ENCODE data around the gene DYNLL1. TPM values are rescaled to one million over a fixed set of nuclear protein-coding genes. Genes with fewer than 3 reads are reported as not detected.

DYNLL1 gene
- total and polyA plus RNA-seq, 2 donors (not counting 1 experiment from before 2014, with no cell fraction given): 289 to 616 TPM

DNA sequence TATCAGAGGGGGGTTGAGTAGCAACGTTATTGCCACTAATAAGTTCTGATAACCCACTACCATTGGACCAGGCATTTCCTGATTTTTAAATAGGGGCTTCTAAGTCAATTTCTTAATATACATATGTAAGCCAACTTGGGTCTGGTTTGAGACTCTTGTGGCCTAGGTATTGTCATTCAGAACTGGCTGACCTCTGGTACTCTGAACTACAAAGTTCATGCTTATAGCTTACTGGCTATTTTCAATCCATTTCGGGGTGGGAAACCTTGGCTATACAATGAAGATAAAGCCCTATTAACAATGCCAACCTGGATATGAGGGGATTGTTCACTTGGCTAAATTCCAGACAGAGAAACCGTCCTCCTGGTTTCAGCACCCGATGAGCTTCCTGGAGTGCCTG, 8.7 kb downstream of the DYNLL1 start:
- Histone ChIP-seq H3K9ac (ENCODE audit: insufficient read depth, low read length) (no peak overlapping the region), H3K79me2 (ENCODE audit: control insufficient read depth, insufficient read depth, low read length) (no peaks in the 10 kb centered on the region), H3K4me3 (replicated peaks in 1 of 4; ENCODE audit: control extremely low read depth in 1 of 4, insufficient read depth in 1 of 4, low read depth in 3 of 4, low read length in 4 of 4) (no peak overlapping the region), H3K27me3 (ENCODE audit: control insufficient read depth, insufficient read depth, low read length) (no peaks in the 10 kb centered on the region), H2AFZ (ENCODE audit: low read length) (no peak overlapping the region), H3K36me3 (ENCODE audit: control insufficient read depth, insufficient read depth, low read length) (peaks cover 2% of the 10 kb centered on the region), H4K20me1 (ENCODE audit: control insufficient read depth, extremely low read depth, insufficient read depth, low read length) (no peaks in the 10 kb centered on the region), H3K4me2 (ENCODE audit: extremely low read depth, insufficient read depth, low read length) (no peak overlapping the region), H3K9me3 (ENCODE audit: control insufficient read depth, insufficient read depth, low read depth, low read length) (no peaks in the 10 kb centered on the region), H3K4me1 (ENCODE audit: control insufficient read depth, extremely low read depth, insufficient read depth, low read length) (no peaks in the 10 kb centered on the region), H3K27ac (ENCODE audit: insufficient read depth, low read length) (no peak overlapping the region)
- TF ChIP-seq, protein P1, sequence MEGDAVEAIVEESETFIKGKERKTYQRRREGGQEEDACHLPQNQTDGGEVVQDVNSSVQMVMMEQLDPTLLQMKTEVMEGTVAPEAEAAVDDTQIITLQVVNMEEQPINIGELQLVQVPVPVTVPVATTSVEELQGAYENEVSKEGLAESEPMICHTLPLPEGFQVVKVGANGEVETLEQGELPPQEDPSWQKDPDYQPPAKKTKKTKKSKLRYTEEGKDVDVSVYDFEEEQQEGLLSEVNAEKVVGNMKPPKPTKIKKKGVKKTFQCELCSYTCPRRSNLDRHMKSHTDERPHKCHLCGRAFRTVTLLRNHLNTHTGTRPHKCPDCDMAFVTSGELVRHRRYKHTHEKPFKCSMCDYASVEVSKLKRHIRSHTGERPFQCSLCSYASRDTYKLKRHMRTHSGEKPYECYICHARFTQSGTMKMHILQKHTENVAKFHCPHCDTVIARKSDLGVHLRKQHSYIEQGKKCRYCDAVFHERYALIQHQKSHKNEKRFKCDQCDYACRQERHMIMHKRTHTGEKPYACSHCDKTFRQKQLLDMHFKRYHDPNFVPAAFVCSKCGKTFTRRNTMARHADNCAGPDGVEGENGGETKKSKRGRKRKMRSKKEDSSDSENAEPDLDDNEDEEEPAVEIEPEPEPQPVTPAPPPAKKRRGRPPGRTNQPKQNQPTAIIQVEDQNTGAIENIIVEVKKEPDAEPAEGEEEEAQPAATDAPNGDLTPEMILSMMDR (conservative IDR thresholded peaks at IDR 0.05 in 1 of 2, IDR thresholded peaks at IDR 0.05 in 1 of 2; ENCODE audit: low read depth in 1 of 2, low read length in 2 of 2): no peak
- no peak for TF ChIP-seq EZH2 (IDR thresholded peaks at IDR 0.05; ENCODE audit: low read length, missing control alignments)
- DNase-seq (ENCODE audit: low read depth in 2 of 2): no peak

- TF ChIP-seq EZH2 (IDR thresholded peaks at IDR 0.05; ENCODE audit: low read length, missing control alignments): no peak
- H3K4me2 ChIP-seq (ENCODE audit: extremely low read depth, insufficient read depth, low read length): no peak overlapping the region
- no peak overlapping the region for H3K27ac ChIP-seq (ENCODE audit: insufficient read depth, low read length)
- no peaks in the 10 kb centered on the region for H3K79me2 ChIP-seq (ENCODE audit: control insufficient read depth, insufficient read depth, low read length)
- no peak overlapping the region for H2AFZ ChIP-seq (ENCODE audit: low read length)
- no peak overlapping the region for H3K4me3 ChIP-seq (replicated peaks in 1 of 4; ENCODE audit: control extremely low read depth in 1 of 4, insufficient read depth in 1 of 4, low read depth in 3 of 4, low read length in 4 of 4)
- no peaks in the 10 kb centered on the region for H4K20me1 ChIP-seq (ENCODE audit: control insufficient read depth, extremely low read depth, insufficient read depth, low read length)
- no peaks in the 10 kb centered on the region for H3K4me1 ChIP-seq (ENCODE audit: control insufficient read depth, extremely low read depth, insufficient read depth, low read length)
- H3K36me3 ChIP-seq (ENCODE audit: control insufficient read depth, insufficient read depth, low read length): peaks cover 1% of the 10 kb centered on the region
- no peaks in the 10 kb centered on the region for H3K9me3 ChIP-seq (ENCODE audit: control insufficient read depth, insufficient read depth, low read depth, low read length)
- no peak for DNase-seq (ENCODE audit: low read depth in 2 of 2)
- no peak overlapping the region for H3K9ac ChIP-seq (ENCODE audit: insufficient read depth, low read length)
- H3K27me3 ChIP-seq (ENCODE audit: control insufficient read depth, insufficient read depth, low read length): no peaks in the 10 kb centered on the region
Observed at GRCh38 chr12:120508537-120508936, 12.6 kb downstream of the DYNLL1 start.

DNA sequence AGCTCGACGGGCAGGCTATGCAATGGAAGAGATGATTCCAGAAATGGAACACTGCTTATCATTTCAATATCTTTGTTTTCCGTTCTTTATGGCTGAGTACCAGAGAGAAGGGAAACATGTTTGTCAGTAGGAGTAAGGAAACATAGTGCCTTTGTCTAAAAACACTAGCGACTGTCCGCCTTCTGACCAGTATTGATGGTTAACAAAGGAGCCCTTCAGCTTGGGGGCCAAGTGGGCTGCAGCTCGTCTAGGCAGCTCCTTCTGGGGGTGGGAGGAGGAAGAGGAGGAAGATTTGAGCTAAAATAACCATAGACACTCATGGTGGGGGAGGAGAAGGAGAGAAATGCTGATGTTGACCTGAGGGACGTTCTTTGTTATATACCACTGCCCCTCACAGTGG, 18.1 kb downstream of the DYNLL1 start:
- Histone ChIP-seq H4K20me1 (ENCODE audit: control insufficient read depth, extremely low read depth, insufficient read depth, low read length) (no peaks in the 10 kb centered on the region), H3K4me3 (replicated peaks in 1 of 4; ENCODE audit: control extremely low read depth in 1 of 4, insufficient read depth in 1 of 4, low read depth in 3 of 4, low read length in 4 of 4) (no peak overlapping the region), H3K79me2 (ENCODE audit: control insufficient read depth, insufficient read depth, low read length) (no peaks in the 10 kb centered on the region), H2AFZ (ENCODE audit: low read length) (no peak overlapping the region), H3K9me3 (ENCODE audit: control insufficient read depth, insufficient read depth, low read depth, low read length) (no peaks in the 10 kb centered on the region), H3K4me2 (ENCODE audit: extremely low read depth, insufficient read depth, low read length) (no peak overlapping the region), H3K4me1 (ENCODE audit: control insufficient read depth, extremely low read depth, insufficient read depth, low read length) (no peaks in the 10 kb centered on the region), H3K9ac (ENCODE audit: insufficient read depth, low read length) (no peak overlapping the region), H3K27me3 (ENCODE audit: control insufficient read depth, insufficient read depth, low read length) (no peaks in the 10 kb centered on the region), H3K36me3 (ENCODE audit: control insufficient read depth, insufficient read depth, low read length) (peaks cover 4% of the 10 kb centered on the region), H3K27ac (ENCODE audit: insufficient read depth, low read length) (no peak overlapping the region)
- no peak for DNase-seq (ENCODE audit: low read depth in 2 of 2)
- TF ChIP-seq, protein P1 (conservative IDR thresholded peaks at IDR 0.05 in 1 of 2, IDR thresholded peaks at IDR 0.05 in 1 of 2; ENCODE audit: low read depth in 1 of 2, low read length in 2 of 2): no peak
- TF ChIP-seq EZH2 (IDR thresholded peaks at IDR 0.05; ENCODE audit: low read length, missing control alignments): no peak

All from fibroblast of lung (primary cell).